ENCODE results near the gene EPPIN.

The EPPIN gene

GRCh38 chr20:45539382-45539781 is 7.8 kb downstream of the EPPIN start, which contains the start of gene WFDC6:
TSS of gene WFDC6 (minus strand) at chr20:45539482. CDS start at chr20:45539407, 75 bp downstream.
- DNase-seq (ENCODE audit: low spot score) (no peak), FAIRE-seq (no peak)

GRCh38 chr20:45538209-45538799 is 8.9 kb downstream of the EPPIN start:
- FAIRE-seq = no peak
- DNase-seq (ENCODE audit: low spot score) = no peak

DNA sequence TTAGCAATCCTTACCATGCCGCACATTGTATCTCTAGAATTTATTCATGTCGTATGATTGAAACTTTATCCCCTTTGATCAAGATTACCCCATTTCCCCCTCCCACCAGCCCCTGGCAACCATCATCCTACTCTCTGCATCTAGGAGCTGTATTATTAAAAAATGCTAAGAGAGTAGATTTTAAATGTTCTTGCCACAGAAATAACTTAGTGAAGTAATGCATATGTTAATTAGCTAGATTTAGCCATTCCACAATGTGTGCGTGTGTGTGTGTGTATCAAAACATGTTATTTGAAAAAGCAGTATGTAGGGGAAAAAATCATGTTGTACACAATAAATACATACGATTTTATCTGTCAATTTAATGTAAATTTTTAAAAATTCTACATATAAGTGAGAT is 19.9 kb downstream of the EPPIN start:
- no peak for FAIRE-seq
- DNase-seq (ENCODE audit: low spot score) = no peak

- no peak for FAIRE-seq
- no peak for DNase-seq (ENCODE audit: low spot score)
Measured at GRCh38 chr20:45523821-45524220, 23.4 kb downstream of the EPPIN start.

GRCh38 chr20:45518282-45518681 is 28.9 kb downstream of the EPPIN start:
- no peak for FAIRE-seq
- peak; percentile 48 for DNase-seq (ENCODE audit: low spot score)

DNA sequence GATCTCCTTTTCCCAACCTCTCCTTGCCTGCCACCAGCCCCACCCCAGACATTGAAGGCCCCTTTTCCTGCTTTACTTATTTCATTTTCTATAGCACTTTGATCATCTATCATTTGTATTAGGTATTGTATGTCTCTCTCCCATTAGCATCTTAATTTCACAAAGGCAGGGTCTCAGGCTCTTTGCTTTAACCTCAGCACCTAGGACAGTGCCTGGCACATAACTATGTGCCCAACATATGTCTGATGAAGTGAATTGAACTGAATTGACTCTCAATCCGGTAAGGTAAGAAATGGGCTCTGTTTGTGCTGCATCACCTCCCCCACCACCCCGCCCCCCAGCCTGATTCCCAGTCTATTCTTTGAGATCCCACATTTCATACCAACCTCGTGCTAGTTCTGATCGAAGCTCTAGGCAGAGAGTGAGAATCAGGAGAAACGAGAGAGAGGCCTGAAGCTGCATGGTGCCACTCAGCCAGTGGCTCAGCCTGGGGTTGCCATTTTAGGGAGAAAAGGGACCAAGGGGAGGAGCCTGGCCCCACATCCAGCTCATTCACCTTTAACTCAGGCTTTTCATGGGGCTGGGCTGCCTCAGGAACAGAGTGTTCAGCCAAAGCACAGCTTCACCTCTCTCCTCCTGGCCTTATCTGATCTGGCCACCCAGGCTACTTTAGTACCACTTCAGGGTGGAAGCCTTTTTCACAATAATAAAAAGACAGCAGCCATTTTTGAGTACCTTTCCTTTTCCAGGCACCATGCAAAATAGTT is 31.9 kb downstream of the EPPIN start, which contains the start of gene SPINT3:
SPINT3 (minus strand) TSS at position 476 of the 767 bp plus-strand sequence; CDS start at position 462, 14 bp downstream.
- DNase-seq (ENCODE audit: low spot score) (no peak), FAIRE-seq (no peak)

DNA sequence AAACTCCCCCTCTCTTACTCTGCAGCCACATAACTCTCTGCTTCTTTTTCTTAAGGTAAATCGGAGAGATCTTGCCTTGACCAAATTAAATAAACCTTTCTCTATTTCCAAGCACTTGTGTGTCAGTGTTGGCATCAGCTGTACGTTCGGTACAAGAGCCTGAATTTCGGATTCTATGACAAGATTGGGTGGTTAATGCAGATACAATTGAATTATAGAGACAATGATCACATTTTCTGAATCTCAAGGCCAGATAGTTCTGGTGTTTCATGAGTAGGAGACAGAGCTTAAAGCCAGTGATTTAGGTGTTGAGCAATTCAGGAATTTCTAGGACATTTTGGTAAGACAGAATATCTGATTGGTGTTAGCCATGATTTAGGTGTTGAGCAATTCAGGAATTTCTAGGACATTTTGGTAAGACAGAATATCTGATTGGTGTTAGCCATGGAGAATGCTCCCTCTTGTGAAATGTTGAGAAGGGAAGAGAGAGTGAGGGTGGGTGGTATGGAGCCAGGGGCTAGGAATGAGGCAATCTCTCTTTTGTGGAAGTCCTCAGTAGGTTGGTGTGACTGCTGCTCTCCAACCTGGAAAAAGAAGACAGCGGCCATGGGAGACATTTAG is 36.8 kb downstream of the EPPIN start:
- FAIRE-seq = no peak
- no peak for DNase-seq (ENCODE audit: low spot score)

DNA sequence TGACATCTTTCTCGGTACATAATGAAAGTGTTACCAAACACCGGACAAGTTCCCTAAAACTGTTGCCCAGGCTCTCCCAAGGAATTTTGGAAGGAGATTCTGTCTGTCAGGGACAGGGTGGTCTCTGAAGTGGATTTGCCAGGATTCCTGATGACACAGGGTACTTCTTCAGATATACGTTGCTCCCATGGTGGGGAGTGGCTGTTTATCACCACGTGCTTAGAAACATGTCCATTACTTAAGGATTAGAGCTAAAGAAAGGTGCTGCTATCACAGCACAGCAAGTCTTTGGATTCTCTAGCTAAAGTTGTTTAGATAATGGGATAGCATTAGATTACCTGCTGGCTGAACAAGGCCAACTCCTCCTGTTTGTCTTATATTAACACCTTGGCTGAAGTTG is 38.1 kb downstream of the EPPIN start:
- FAIRE-seq (no peak), DNase-seq (ENCODE audit: low spot score) (no peak)

GRCh38 chr20:45508068-45508886 is 38.9 kb downstream of the EPPIN start:
- DNase-seq (ENCODE audit: low spot score) = no peak
- FAIRE-seq = no peak

- no peak for FAIRE-seq
Measured at GRCh38 chr20:45507011-45507820, 40.0 kb downstream of the EPPIN start.

GRCh38 chr20:45506398-45506797 is 40.8 kb downstream of the EPPIN start:
- FAIRE-seq = no peak

More at GRCh38 chr20:45507011-45507820, 40.0 kb downstream of the EPPIN start:
- peak; percentile 27 for DNase-seq (ENCODE audit: low spot score)

DNA sequence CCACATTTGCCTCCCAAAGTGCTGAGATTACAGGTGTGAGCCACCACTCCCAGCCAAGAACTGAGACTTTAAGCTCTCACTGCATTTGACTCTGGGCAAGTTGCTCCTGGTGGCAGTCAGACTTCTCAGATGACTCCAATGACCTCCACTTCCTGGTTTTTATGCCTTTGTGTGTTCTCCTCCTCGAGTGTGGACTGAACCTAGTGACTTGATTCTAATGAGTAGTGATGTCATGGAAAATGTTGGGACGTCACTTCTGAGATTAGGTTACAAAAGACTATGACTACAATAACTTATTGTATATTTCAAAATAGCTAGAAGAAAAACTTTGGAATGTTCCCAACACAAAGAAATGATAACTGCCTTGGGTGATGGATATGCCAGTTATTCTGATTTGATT is 43.8 kb downstream of the EPPIN start:
- DNase-seq (ENCODE audit: low spot score) (no peak), FAIRE-seq (no peak)

More at GRCh38 chr20:45506398-45506797, 40.8 kb downstream of the EPPIN start:
- no peak for DNase-seq (ENCODE audit: low spot score)

- FAIRE-seq = no peak
- no peak for DNase-seq (ENCODE audit: low spot score)
Measured at GRCh38 chr20:45502561-45502960, 44.6 kb downstream of the EPPIN start.

DNA sequence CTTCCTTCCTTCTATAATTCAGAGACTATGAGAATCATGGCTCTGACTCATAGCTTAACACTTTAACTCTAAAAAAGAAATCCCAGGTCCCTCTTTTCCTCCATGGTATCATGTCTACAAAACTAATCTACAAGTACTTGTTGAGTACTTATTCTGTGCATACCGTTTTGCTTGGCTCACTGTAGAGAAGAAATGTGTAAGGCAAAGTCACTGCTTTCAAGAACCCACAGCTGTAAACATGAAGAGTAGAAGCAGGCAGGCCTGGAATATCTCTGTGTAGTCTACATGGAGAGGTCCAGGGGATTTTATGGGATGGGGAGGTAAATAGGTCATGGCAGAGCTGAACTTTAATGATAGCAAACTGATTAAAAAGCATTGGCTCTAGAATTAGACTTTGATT is 45.6 kb downstream of the EPPIN start:
- DNase-seq (ENCODE audit: low spot score) (no peak), FAIRE-seq (no peak)

DNA sequence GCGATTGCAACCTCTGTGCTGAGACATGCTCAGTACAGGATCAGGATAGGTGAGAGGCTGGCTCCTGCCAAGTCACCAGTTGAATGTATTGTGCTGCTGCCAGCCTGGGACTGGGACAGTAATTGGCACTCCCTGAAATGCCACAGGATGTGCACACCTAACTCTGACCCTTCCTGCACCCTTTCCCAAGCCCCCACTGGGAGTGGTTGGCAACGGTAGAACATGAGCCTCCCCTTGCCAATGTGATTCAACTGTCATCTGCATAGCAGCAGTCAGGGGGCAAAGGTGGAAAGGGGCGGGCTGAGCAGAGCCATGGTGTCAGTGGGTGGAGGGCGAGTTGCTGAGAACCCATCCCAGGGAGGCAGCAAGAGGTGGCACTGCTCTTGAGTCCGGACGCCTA is 47.2 kb downstream of the EPPIN start:
- FAIRE-seq (no peak), DNase-seq (ENCODE audit: low spot score) (no peak)

DNA sequence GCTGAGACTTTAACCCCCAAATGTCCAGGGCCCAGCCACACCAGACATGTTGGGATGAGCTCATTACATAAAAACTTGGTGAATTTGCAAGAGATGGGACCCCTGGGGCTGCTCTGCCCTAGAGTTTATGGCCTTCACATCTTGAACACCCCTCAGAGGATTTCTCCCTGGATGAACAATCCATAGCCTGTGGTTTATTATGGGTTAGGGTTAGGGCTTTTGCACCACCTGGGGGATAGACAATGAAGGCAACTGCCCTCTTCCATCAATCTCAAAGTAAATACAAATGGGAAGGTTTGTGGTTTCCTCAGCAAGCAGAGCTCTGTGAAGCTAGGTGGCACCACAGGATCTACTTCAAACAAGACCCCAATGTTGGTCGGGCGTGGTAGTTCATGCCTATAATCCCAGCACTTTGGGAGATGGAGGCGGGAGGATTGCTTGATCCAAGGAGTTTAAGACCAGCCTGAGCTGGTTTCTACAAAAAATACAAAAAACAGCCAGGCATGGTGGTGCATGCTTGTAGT is 49.2 kb downstream of the EPPIN start:
- FAIRE-seq = no peak
- no peak for DNase-seq (ENCODE audit: low spot score)

GRCh38 chr20:45496166-45496565 is 51.0 kb downstream of the EPPIN start:
- FAIRE-seq (no peak), DNase-seq (ENCODE audit: low spot score) (no peak)

GRCh38 chr20:45495501-45495941 is 51.7 kb downstream of the EPPIN start:
- DNase-seq (ENCODE audit: low spot score) = no peak
- no peak for FAIRE-seq
